HUES48 (cell line): Measurements from ENCODE around the gene TP53AIP1.

Experiments used
- H3K27ac ChIP-seq: one replicate; pipeline ENCODE4 v1.7.0; 2013; ENCODE audit warnings: low read depth, low read length, inconsistent platforms
- H3K27me3 ChIP-seq: 2 replicates; pipeline ENCODE4 v1.6.1; 2013; ENCODE audit warnings: mild to moderate bottlenecking, low read length; ENCODE audit not compliant: control insufficient read depth, insufficient read depth
- H3K36me3 ChIP-seq: 2 replicates; pipeline ENCODE4 v1.6.1; 2013; ENCODE audit warnings: low read length; ENCODE audit not compliant: control insufficient read depth, insufficient read depth
- H3K4me1 ChIP-seq: 2 replicates; pipeline ENCODE4 v1.6.1; 2013; ENCODE audit warnings: mild to moderate bottlenecking, low read length; ENCODE audit not compliant: control insufficient read depth, insufficient read depth
- H3K4me3 ChIP-seq: 2 replicates; pipeline ENCODE4 v1.5.1; 2013; ENCODE audit warnings: mild to moderate bottlenecking, low read depth, low read length
- H3K9ac ChIP-seq: 2 replicates; pipeline ENCODE4 v1.6.1; 2013; ENCODE audit warnings: mild to moderate bottlenecking, low read depth, low read length, moderate library complexity
- H3K9me3 ChIP-seq: 2 replicates; pipeline ENCODE4 v1.6.1; 2013; ENCODE audit warnings: low read length; ENCODE audit not compliant: control insufficient read depth, insufficient read depth

Gene TP53AIP1

DNA sequence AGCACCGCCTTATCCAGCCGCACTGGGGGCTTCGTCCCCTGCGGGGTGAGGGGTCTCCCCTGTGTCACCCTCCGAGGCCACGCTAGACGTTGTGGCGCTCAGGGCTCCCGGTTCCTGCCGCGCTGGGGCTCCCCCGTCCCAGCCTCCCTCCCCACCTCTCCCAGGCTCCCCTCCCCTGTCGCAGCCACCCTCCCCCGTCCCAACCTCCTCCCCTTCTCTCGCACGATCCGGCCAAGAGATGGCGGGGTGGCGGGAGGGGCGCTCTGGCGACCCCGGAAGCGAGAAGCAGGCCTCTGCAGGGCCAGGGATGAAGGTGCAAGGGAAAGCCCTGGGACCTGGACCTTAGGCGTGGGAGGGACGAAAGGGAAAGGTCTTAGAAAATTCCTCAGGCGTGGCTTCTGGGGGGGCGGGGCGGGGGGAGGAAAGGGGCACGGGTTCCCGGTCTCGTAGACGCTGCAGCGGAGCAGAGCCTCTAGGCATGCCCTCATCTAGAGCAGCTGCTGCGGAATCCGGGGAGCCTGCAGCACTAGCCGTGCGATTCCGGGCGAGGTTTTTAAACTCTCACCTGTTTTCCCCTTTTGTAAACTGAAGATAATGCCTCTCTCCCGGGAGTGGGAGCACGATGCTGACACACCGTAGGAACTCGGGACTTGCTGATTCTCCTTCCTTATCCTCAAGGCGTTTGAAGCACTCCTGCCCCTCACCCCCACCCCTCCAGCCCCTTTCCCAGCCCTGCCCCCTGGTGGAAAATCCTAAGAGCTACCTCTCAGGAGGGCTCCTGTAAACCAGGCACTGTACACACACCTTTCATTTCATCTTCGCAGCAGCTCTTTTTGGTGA is 37.1 kb downstream of the TP53AIP1 start:
- no peak overlapping the region for H3K27ac ChIP-seq
- H3K9me3 ChIP-seq: no peaks in the 10 kb centered on the region
- H3K4me3 ChIP-seq: peak overlapping the region; percentile 65
- H3K27me3 ChIP-seq: peaks cover 70% of the 10 kb centered on the region
- no peak overlapping the region for H3K9ac ChIP-seq
- peaks cover 38% of the 10 kb centered on the region for H3K4me1 ChIP-seq
- H3K36me3 ChIP-seq: no peaks in the 10 kb centered on the region

DNA sequence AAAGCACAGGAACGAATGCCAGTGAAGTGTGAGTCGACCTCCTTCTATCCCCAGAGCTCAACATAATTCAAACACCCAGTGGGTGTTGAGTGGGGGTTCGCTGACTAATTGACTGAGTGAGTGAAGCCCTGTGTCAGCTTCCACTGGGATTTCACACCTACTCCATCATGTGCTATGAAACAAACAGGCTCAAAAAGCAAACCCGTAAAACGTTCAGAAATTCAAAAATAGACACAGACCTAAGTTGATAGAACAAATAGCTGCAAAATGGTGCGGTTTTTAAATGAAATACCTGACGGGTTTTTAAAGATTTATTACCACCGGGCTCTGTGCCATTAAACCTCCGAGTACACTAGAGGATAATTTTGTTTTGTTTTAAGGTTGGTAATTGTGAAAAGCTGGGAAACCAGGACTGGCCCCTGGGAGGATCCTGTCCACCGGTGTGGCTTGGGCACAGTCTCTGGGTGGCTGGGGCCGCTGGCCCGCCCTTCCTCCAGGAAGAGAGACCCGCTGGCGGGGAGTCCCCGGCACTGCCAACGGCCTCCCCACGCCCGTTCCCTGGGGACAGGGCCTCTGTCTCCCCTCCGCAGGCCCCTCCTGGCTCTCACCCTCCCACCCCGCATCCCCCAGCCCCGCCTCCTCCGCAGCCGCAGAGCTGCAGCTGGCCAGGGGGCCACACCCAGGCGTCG is 37.9 kb downstream of the TP53AIP1 start:
- Histone ChIP-seq H3K9me3 (no peaks in the 10 kb centered on the region), H3K27ac (no peak overlapping the region), H3K4me3 (peak overlapping the region; percentile 65), H3K27me3 (peaks cover 77% of the 10 kb centered on the region), H3K36me3 (no peaks in the 10 kb centered on the region), H3K4me1 (peaks cover 38% of the 10 kb centered on the region), H3K9ac (no peak overlapping the region)

- no peak overlapping the region for H3K9ac ChIP-seq
- no peak overlapping the region for H3K27ac ChIP-seq
- H3K27me3 ChIP-seq: peaks cover 83% of the 10 kb centered on the region
- peak overlapping the region; percentile 65; the same call in 1 of the 2 replicates for H3K4me3 ChIP-seq
- H3K36me3 ChIP-seq: no peaks in the 10 kb centered on the region
- no peaks in the 10 kb centered on the region for H3K9me3 ChIP-seq
- peaks cover 38% of the 10 kb centered on the region for H3K4me1 ChIP-seq
These were observed 38.4 kb downstream of the TP53AIP1 start for GRCh38 chr11:128904303-128904655.

DNA sequence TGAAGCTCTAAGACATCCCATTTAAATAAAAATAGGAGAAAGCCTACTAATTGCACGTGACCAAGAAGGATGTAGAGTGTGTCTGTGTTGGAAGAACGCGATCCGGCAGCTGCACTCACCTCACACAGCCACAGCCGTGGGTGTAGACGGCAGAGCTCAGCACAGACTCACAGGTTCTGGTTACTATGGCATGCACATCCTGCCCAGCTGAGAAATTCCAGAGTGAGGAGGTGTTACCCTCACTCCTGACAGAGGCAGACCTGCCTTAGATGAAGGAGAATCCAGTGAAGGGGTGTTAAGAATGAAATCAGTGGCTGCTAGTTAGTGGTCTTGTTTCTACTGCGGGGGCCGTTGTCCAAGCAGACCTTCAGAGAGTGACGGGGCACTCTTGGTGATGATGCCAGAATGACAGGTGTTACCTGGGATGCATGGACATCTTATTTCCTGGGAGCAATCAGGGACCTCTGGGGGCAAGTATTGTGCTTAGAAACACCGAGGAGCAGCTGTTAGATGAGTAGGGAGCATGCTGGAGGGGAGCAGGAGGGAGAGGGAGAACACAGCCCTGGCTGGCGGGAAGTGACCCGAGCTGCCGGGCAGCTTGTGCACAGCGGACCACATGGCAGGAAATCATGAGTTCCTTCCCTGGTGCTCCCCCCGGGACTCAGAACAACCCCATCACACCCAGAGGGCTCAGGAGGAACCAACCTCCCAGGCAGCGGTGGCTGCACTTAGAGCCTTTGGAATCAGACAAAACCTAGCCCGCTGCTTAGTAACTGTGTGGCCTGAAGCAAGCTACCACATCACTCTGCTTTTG is 39.2 kb downstream of the TP53AIP1 start:
- Histone ChIP-seq H3K4me1 (peaks cover 38% of the 10 kb centered on the region), H3K9ac (no peak overlapping the region), H3K36me3 (no peaks in the 10 kb centered on the region), H3K9me3 (no peaks in the 10 kb centered on the region), H3K27me3 (peaks cover 87% of the 10 kb centered on the region), H3K27ac (no peak overlapping the region), H3K4me3 (peak overlapping the region; percentile 65)

GRCh38 chr11:128902515-128903066 is 40.1 kb downstream of the TP53AIP1 start:
- Histone ChIP-seq H3K27me3 (peaks cover 93% of the 10 kb centered on the region), H3K4me3 (peak overlapping the region; percentile 33; the same call in 1 of the 2 replicates), H3K27ac (no peak overlapping the region), H3K4me1 (peaks cover 38% of the 10 kb centered on the region), H3K9me3 (no peaks in the 10 kb centered on the region), H3K9ac (no peak overlapping the region), H3K36me3 (no peaks in the 10 kb centered on the region)

- Histone ChIP-seq H3K9ac (no peak overlapping the region), H3K4me1 (peaks cover 38% of the 10 kb centered on the region), H3K27me3 (peaks cover 91% of the 10 kb centered on the region), H3K9me3 (no peaks in the 10 kb centered on the region), H3K4me3 (peak overlapping the region; percentile 33), H3K36me3 (no peaks in the 10 kb centered on the region), H3K27ac (no peak overlapping the region)
These were observed 40.8 kb downstream of the TP53AIP1 start for GRCh38 chr11:128901653-128902514.

DNA sequence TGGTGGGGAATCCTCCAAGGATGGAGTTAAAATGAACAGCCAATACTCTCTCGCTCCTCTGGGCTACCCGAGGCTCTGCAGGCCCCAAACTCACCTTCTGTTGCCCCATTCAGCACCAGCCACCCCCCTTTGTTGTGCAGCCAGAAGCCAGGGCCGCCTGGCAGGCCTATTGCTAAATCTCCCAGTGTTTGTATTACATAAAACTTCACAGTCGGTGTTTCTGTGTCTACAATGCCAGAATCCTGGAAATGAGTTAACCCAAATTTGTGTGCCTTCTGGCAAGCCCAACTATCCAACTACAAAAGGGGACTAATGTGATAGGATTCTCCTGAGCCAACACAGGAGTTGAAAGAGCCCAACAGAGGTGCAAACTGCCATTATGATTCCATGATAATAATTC is 42.2 kb downstream of the TP53AIP1 start:
- H3K27me3 ChIP-seq: peaks cover 96% of the 10 kb centered on the region
- H3K9ac ChIP-seq: no peak overlapping the region
- peaks cover 38% of the 10 kb centered on the region for H3K4me1 ChIP-seq
- H3K36me3 ChIP-seq: no peaks in the 10 kb centered on the region
- H3K9me3 ChIP-seq: no peaks in the 10 kb centered on the region
- no peak overlapping the region for H3K27ac ChIP-seq
- no peak overlapping the region for H3K4me3 ChIP-seq

DNA sequence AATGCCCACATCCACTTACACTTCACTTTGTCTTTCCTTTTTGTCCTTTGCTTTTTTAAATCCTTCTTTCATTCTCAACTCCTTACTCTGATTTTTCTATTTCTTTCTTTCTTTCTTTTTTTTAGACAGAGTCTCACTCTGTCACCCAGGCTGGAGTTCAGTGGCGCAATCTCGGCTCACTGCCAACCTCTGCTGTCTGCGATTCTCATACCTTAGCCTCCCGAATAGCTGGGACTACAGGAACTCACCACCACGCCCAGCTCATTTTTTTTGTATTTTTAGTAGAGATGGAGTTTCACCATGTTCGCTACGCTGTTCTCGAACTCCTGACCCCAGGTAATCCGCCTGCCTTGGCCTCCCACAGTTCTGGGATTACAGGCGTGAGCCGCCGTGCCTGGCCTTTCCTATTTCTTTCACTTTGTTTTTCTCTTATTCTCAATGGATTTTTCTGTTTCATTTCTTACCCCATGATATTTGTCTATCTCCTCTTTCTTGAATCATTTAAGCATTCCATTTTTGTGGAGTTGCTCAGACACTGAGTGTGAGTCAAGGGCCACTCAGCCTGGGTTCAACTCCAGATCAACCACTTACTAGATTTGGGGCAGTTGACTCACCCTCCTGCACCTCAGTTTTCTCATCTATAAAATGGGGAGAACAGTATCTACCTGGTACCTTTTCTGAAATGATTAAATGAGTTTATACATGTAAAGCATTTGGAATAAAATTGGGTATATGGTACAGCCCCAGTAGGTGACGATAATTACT is 43.9 kb downstream of the TP53AIP1 start:
- no peak overlapping the region for H3K27ac ChIP-seq
- H3K9ac ChIP-seq: no peak overlapping the region
- H3K4me1 ChIP-seq: peaks cover 27% of the 10 kb centered on the region
- H3K36me3 ChIP-seq: no peaks in the 10 kb centered on the region
- H3K4me3 ChIP-seq: no peak overlapping the region
- H3K27me3 ChIP-seq: peaks cover 92% of the 10 kb centered on the region
- no peaks in the 10 kb centered on the region for H3K9me3 ChIP-seq

DNA sequence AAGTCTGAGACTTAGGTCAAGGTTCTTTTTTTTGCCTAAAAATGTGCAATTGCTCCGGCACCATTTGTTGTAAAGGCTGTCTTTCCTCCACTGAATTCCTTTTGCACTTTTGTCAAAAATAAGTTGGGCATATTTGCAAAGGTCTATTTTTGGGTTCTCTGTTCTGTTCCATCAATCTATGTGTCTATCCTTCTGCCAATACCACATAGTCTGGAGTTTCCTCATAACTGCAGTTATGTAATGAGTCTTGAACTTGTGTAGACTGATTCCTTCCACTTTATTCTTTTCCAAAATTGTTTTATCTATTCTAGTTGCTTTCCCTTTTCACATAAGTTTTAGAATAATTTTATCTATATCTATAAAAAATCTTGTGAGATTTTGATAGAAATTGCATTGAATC is 44.8 kb downstream of the TP53AIP1 start:
- no peak overlapping the region for H3K4me3 ChIP-seq
- H3K9ac ChIP-seq: no peak overlapping the region
- H3K36me3 ChIP-seq: no peaks in the 10 kb centered on the region
- H3K4me1 ChIP-seq: peaks cover 20% of the 10 kb centered on the region
- H3K27ac ChIP-seq: no peak overlapping the region
- no peaks in the 10 kb centered on the region for H3K9me3 ChIP-seq
- H3K27me3 ChIP-seq: peaks cover 92% of the 10 kb centered on the region
